ENCODE measurements around the gene ARHGAP24.

Gene ARHGAP24

DNA sequence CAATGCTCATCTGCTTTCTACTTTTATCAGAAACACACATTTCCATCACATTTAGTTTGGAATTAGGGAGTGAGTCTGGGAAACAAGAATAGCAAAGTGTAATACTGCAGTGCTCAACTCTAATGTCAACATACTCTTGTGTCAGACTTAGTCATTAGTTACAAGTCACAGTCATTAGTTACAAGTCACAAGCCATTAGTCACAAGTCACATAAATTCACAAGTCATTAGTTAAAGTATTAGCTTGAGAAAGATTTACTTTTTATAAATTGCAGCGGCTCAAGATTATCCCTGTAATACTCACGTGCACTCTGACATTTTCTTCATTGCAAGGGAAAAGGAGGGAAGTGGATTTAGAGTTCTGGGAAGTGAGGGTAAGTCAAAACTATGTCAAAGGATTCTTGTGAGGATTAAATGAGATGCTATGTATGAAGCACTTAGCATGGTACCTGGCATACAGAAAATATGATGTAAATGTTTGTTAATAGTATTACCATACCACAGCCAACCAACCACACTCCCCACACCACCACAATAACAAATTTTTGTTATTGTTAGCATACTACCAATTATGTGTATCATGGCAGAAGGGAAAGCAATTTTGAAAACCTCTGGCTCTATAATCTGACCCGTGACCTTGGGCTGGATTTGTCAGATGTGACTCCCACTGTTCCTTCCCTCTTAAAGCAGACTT is 116.6 kb downstream of the ARHGAP24 start:
- no peak for DNase-seq

DNA sequence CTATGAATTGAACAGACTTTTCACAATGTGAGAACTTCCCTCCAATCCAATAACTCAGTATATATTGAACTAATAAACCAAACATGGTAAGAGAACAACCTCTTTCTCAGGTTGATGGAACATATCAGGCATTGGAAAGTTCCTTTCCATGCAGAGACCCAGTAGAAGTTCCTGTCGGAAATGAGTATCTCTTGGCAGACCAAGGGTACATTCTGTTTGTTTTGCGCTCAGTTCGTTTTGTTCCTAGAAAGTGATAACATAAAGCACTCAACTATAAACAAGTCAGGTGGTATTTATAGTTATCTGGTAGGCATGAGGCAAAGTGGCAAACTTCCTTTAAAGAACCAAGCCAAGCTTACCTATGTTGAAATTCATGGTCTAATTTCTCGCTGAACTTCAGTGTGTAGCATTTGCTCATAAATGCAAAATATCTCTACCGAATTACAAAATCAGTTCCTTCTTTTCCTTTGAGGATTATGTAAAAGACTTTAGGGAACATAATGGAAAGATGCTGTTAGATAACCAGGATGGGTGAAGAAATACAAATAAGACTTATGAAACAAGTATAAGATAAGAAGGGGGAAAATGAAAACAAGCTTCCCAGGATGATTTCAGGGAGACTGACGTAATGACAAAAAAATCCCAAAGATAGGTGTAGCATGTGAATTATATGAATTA is 120.3 kb downstream of the ARHGAP24 start:
- DNase-seq, result no peak

DNA sequence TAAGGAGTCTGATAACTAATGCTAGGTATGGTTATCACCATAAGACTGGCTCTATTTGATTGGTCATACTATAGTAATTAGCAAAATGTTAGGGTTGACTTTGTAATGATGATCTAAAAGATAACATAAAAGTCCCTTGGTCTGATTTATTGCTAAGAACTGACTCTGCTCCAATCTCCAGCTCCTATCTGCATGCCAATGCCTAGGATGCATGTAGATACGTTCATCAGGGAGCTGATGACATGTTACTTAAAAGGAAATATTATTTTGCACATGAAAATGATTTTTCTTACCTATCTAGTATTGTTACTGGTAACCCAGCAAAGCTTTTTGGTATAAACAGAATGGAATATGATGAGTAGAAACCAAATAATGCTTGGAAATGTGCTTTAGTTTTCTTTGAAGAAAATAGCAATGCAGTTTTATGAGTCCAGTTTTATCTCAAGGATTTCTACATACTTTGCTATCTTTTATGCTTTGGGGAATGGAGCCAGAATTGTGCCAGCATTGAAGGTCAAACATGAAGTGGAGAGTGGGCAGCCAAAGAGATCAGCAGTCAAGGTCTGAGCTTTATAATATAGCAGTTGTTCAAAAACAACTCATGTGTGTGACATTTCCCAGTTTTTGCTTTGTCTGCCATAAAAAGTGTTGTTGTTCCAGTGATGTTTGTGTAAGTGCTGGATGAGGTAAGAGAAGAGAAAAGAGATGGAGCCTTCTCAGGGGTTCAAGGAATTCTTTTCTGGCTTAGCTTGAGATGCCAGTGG is 121.0 kb downstream of the ARHGAP24 start:
- no peak for DNase-seq

DNA sequence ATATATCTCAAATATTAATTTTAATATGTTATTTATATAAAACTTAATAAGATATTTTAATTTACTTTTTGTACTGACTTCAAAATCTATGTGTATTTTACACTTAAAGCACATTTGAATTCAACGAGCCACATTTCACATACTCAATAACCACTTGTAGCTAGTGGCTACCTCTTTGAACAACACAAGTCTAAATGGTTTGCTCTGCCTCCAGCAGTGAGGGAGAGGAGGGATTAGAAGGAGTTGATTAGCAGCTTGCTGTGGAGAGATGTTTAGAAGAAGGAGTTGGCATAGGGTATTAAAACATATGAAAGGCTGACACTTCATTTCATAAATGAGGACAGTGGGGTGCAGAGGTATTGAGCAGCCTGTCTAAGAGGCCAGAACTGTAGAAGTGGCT is 124.0 kb downstream of the ARHGAP24 start:
- no peak for DNase-seq

DNA sequence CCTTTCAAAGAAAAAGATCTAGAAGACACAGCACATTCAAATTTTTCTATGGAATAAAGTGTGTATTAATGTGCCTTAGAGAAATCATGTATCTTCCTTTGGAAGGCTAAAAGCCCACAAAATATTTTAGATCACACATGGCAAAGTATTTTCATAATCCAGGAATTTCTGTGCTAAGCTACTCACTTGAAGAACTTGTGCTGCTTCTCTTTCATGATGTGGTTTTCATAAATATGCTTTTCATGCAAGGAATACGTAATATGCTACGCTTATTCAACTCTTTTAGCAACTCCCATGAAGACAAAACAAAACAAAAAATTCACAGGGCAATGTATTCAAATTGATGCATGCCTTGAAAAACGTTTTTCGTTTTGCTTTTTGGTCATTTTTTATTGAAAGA is 125.6 kb downstream of the ARHGAP24 start:
- no peak for DNase-seq

DNA sequence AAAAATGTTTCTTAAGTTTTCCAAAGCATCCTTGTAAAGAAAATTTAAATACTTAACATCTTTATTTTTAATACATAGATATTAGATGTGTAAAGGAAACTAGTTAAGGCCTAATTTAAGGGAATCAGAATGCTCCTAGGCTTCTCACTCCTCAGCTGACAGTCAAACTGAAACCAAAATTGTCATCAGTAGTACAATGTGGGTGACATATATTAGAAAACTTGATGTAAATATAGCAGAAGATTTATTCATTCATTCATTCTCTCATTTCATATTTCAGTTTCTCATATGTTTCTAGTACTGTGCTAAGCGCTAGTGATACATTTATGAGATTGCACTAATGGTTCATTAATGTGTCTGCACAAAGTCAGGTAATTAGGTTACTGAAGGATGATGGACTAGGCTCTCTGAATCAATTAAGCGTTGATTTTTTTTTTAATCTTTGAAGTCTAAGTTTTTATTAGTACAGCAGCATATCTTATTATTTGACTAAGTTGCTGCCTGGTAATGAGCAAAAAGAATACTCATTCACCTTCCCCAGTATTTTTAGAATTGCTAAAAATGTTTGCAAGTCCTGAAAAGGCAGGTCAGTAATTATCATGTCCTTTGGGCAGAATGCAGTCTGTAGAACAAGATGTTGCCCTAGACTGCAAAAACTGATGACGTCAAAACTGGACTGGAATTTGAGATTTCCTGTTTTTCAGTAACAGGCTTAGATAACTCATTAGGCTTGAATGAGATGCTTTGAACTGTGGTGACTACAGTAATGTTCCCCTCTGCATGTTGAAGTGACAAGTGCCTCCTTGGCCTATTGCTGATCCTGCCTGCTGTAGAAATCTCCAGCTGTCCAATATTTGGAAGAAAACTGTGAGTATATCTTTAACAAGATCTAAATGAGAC is 128.7 kb downstream of the ARHGAP24 start:
- DNase-seq, result no peak

DNA sequence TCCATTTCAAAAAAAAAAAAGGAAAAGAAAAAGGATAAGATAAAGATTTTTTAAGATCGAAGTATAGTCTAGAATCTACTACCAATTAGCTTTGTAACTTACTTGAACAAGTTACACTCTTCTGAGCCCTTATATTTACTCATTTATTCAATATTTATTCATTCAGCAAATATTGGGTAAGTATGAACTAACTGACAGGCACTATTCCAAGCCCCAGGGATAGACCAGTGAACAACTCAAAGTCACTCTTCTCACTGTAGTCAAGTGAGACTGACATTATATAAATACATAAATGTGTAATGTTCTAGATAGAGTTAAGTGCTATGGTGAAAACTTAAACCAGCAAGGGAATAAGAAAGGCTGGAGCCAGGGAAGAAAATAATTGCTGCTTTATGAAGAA is 131.6 kb downstream of the ARHGAP24 start:
- DNase-seq, result no peak

DNA sequence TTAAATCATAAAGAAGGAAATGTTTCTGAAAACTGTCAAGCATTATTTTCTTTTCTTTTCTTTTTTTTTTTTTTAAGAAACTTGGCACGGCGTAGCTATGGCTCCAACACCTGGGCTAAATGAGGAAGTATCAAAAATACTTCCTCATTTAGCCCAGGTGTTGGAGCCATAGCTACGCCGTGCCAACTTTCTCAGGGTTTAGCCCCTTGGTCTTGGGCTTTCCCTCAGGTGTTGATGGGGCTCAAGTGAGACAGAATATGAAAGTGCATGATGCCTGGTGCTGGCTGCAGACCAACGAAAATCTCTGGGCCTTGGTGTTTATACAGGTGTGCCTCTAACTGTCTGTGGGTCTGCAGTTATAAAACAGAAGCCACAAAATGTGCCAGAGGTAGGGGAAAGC is 132.7 kb downstream of the ARHGAP24 start:
- DNase-seq, result no peak

DNA sequence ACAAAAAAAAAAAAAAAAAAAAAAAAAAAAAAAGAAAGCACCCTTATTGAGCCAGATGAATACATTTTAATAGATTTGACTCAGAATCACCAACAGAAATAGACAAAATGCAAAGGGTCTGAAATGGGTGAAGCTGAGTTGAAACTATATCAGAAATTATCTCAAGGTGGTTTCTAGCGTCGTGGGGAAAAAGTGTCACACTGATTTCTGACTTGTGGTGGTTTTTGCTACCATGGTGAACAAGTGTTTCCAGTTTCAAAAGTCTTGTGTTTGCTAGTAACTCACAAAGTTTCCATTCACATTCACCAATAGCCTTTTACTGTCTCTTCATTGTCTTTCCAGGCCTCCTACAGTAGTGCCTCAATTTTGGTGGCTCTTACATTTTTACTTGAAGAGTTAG is 135.5 kb downstream of the ARHGAP24 start:
- DNase-seq, result no peak

DNA sequence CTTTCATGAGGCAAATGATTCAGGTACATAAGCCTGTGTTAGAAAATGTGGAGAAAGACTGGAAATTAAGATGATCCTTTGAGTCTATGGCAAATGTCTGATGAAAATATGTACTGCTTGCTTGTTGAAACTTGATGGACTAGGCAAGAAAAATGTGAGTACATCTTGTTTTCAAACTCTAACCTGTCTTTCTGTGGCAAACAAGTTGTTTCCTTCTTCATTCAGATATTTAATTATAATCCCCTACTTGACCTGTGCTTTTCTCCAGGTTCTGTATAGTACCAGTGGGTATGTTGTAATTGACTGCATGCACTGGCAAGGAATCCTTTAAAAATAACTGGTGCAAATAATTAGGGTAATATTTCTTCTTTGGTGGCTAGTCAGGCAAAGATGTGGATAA is 136.7 kb downstream of the ARHGAP24 start:
- DNase-seq, result no peak

DNA sequence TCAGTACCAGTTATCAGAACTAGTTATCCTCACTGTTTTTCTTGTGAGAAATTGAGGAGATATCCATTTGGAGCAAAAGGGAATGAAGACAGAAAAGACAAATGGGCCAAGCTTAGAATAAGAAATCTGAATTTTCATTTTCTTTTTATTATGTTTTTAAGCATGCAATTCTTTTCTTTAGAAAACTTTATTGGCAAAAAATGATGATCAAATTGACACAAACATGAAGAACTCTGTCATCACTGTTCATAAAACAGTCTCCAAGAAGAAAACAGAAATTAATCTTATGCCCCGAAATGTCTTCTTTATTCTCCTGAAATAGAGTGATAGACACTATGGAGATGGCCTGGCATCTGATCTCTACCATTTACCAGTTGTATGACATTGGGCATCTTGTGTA is 139.0 kb downstream of the ARHGAP24 start:
- no peak for DNase-seq

DNA sequence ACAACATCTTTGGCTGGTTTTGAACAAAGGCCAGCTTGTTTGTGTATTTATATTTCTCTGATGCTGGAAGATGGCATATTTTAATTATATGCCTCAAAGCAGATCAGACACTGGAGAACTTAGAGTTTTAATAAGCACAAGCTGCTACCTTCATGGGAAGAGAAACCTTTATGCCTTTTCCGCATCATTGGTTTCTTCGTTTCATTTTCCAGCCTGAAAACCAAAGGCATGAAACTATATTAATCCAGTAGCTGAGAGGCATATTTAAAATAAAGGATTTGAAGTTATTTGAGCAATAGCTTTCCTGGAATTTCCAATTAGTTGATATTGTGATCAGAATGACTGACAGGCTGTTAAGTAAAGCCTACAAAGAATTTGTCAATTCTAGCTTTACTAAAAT is 141.0 kb downstream of the ARHGAP24 start:
- DNase-seq, result no peak

DNA sequence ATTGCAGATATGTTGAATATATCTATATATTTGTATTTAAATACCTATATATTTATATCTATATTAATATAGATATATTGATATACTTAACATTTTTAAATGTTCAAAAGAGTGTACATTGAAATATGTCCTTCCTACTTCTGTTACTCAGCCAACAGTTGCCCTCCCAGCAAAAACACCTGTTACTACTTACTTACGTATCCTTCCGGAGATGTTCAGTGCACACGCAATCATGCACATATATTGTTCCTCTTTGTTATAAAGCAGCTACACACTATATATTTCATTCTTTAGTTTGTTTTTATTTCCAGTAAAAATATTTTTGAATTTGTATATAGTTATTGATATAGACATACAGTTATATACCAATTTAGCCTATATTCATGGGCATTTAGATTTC is 142.3 kb downstream of the ARHGAP24 start:
- no peak for DNase-seq

DNA sequence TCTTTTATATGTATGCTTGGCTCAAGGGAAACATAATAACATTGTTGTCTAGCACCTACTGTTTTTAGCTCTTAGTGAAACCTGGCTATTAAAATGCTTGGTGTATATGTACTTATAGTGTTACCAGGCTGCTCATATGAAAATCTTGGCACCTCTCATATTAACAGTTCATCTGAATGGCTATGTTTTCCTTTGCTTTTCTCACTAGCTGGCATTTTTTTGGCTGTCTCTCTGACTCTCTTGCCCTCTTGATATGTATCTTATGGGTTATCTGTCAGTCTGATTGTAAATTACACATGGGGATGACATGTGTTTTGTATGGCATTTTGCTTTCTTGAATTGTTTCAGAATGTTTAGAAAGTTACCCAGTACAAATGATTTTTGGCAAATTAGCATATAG is 158.0 kb downstream of the ARHGAP24 start:
- DNase-seq, result no peak

DNA sequence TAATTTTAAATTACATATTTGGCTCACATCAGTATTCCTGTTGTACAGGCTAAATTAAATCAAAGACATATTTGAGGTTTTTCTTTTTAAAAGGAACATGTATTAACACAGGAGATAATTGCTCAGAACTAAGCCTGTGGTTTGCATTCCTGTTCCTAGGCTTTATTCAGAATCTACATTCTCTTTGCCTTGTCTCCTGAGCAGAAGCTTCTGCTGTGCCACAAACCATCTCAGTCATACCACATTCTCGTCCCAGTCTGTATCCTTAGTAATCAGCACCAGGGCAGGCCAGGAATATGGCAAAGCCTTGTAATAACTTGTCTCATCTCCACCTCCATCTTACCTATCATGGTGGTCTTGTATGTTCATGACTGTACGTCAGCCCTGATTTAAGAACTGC is 162.8 kb downstream of the ARHGAP24 start:
- no peak for DNase-seq

DNA sequence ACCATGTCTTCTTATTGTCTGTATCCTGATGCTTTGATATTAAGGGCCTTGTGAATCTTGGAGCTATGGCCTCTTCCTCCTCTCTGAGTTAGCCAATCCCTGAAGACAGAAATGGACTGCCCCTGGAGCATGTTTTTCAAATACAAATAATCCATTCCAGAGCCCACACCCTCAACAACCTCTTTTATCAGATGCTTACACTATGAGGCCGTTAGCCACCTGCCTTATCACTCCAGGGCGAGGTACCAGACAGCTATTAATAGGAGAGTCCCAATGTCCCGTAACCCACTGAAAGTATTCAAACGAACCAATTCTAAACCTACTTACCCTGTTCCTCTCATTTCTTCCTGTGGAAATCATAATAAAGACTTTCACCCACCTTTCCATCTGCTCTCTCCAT is 165.0 kb downstream of the ARHGAP24 start:
- no peak for DNase-seq

DNA sequence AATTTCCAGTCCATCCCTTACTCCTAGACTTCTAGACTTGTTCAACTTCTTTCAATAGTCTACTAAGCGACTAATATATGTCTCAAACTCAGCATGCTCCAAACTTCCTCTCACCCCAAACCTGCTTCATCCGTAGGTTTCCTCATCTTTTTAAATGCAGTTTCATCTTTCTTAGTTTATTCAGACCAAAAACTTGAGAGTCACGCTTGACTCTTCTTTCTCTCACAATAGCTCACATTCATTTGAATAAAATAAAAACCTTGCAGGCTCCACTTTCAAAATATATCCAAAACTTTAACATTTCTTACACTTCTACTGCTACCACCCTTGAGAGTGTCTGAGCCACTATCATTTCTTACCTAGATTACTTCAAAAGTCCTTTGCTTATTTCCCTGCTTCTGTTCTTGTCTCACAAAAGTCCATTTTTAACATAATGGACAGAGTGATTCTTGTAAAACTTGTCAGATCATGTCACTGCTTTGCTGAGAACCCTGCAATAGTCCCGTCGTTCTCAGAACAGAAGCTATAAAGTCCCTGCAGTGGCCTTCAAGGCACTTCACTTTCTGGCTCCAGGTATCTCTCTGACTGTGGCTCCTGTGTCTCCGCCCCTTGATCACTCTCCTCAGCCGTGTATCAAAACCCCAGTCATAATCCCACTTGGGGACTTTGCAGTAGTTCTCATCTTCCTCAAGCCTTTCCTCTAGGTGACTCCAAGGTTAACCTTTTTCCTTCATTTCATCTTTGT is 167.6 kb downstream of the ARHGAP24 start:
- no peak for DNase-seq

DNA sequence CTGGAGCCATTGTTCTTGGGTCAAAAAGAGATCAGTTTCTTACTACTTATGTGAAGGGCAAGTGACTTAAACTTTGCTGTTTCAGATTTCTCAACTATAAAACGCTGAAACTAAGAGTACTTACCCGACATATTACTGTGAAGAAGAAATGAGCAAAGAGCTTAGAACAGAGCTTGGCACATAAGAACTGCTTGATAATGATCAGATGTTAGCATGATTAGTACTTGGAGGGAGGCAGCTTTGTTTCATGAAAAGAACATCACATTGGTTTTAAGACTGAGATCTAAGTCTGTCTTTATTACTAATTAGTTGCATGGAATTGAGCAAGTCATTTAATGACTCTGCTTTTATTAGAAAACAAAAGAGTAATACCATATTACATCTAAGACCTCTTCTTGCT is 169.1 kb downstream of the ARHGAP24 start:
- DNase-seq, result no peak

DNA sequence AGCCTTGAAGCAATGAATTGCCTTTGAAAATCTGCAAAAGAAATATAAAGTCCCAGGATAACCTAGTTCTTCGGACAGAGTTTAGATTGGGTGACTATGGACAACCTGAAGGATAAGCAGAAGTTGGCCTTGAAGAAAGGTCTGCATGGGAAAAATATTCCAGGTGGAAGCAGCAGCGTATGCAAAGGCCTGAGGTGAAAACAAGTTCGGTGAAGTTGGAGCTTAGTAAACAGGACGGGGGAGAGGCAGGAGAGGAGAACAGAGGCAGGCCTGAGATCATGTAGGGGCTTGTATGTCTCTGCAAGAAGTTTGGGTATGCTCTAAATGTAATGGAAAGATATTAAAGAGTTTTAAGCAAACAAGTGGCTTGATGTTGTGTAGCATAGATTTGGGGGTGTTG is 176.0 kb downstream of the ARHGAP24 start:
- no peak for DNase-seq

DNA sequence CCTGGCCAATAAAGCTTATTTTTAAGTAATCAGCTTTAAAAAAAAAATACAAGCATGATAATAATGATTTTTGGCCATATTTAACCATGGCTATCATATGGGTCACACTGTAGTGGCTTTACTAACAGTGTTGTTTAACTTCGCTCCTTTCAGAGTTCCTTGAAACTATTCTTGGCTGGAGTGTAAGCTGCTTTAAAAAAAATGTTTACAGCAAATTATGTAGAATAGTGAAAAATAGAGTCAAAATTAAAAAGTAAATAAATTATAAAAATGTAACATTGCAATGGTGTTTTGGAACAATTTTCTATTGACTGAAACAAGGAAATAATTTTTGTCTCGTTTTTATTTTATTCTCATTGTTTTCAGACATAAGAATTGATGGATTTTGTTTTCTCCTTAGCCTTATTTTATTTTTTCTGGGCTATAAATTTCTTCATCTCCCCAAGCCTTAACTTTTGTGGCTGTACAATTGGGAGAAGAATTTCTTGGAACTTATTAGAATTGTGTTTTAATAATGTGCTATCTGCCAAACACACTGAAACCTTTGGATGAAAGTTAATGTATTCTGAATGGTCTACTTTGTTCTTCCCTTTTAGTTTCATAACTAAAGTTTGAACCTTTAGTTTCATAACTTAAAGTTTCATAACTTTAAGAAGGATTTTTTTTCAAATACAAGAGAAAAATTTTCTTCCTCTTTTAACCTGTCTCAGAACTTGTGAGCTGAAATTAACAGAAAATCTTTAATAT is 182.0 kb downstream of the ARHGAP24 start:
- DNase-seq, result no peak

DNA sequence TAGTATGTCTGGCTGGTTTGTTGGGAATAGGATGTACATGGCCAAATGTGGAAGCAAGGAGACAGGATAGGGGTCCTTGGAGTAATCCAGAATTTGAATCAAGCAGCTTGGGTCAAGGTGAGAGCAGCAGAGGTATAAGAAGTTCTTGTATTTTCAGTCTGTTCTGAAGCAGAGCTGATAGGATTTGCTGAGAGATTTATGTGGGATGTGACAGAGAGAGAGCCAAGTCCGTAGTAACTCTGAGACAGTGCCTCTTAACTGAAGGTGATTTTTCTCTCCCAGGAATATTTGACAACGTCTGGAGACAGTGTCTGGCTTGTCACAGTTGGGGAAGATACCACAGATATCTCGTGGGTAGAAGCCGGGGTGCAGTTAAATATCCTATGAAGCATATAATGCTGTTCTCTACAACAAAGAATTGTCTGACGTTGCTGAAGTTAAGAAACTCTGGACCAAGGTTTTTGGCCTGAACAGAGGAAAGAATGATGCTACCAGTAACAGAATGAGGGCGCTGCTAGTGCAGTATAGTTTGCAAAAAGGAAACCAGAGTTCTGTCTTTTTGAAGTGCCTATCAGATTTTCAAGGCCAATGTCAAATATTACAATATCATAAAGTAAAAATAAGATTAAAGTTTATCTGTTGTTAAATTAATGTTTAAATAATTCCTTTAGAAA is 184.0 kb downstream of the ARHGAP24 start:
- no peak for DNase-seq

Measured in right hindlimb (tissue), 1 donor.